ENCODE results near the gene PTMA. TPM values are rescaled to one million over a fixed set of nuclear protein-coding genes. Genes with fewer than 3 reads are reported as not detected.

The PTMA gene
- total RNA-seq, 6 experiments from 2014 or later = 467 to 853 (median 787) TPM

DNA sequence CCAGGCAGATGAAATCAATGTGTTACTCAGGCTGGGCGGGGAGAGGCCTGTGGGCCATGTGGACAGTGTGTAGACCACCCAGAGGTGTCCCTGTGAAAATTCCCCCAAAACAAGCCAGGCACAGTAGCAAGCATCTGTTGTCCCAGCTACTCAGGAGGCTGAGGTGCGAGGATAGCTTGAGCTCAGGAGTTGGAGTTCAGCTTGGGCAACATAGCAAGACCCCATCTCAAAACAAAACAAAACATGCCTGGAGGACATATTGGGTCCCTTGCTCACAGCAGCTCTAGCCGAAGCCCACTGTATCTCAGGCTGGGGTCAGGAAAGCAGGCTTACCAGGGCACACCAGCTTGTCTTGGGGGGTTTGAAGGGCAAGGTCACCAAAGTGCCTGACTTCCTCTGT, 4.3 kb upstream of the PTMA start:
- no peak overlapping the region for H3K27ac Mint-ChIP-seq
- no peak overlapping the region for H3K4me3 Mint-ChIP-seq
- H3K4me1 Mint-ChIP-seq (ENCODE audit: low read depth) = no peaks in the 10 kb centered on the region
- H3K36me3 Mint-ChIP-seq (ENCODE audit: low read depth) = peaks cover 5% of the 10 kb centered on the region; the same call in 1 of the 2 replicates
- peaks cover 6% of the 10 kb centered on the region for H3K27me3 Mint-ChIP-seq (ENCODE audit: insufficient read depth)
- TF ChIP-seq, protein P1, sequence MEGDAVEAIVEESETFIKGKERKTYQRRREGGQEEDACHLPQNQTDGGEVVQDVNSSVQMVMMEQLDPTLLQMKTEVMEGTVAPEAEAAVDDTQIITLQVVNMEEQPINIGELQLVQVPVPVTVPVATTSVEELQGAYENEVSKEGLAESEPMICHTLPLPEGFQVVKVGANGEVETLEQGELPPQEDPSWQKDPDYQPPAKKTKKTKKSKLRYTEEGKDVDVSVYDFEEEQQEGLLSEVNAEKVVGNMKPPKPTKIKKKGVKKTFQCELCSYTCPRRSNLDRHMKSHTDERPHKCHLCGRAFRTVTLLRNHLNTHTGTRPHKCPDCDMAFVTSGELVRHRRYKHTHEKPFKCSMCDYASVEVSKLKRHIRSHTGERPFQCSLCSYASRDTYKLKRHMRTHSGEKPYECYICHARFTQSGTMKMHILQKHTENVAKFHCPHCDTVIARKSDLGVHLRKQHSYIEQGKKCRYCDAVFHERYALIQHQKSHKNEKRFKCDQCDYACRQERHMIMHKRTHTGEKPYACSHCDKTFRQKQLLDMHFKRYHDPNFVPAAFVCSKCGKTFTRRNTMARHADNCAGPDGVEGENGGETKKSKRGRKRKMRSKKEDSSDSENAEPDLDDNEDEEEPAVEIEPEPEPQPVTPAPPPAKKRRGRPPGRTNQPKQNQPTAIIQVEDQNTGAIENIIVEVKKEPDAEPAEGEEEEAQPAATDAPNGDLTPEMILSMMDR (IDR thresholded peaks at IDR 0.05) = no peak
- no peaks in the 10 kb centered on the region for H3K9me3 Mint-ChIP-seq
- no peak for DNase-seq

DNA sequence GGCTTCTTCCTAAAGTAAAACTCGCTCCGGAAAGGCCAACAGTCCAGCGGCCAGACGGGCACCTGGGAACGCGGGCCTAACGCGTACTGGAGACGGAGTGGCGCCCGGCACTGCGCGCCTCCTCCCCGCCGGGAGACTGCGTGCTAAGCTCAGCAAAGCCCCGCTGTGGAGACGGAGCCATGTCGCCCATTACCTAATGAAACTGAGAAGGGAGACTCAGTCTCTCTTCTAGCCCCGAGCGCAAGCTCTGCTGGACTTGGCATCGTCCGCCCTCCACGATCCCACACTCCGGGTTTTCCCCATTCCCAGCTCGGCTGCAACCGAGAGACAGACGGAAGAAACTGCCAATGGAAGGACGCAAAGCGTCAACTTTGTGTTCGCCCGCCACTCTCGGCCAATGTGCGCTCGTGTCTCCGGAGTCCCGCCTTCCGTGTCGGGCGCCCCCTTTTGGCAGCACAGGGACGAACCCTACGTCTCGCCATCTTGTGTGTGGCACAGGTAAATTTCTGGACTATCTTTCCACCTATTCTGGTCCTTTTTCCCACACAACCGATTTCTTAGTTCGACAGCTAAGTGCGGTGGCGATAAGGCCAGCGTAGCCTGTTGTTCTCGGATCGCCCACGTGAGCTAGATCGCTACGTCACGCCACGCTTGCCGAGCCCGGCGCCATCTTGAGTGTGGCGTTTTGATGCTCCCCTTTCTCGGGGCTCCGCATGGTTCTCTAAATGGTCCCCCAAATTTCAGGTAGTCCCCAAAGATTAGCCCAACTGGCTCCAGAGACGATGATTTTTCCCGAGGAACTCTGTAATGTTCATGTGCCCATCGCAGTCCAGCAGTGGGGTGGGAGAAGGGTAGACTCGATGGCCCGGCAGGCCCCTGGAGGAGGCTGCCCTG, 1.3 kb upstream of the PTMA start:
- TF ChIP-seq, protein P1 (IDR thresholded peaks at IDR 0.05) = peak; percentile 94
- Mint-ChIP-seq H3K9me3 (no peaks in the 10 kb centered on the region), H3K4me1 (ENCODE audit: low read depth) (peaks cover 11% of the 10 kb centered on the region), H3K36me3 (ENCODE audit: low read depth) (peaks cover 17% of the 10 kb centered on the region), H3K4me3 (peak overlapping the region; percentile 90), H3K27ac (peak overlapping the region; percentile 99), H3K27me3 (ENCODE audit: insufficient read depth) (peaks cover 3% of the 10 kb centered on the region; the same call in 1 of the 2 replicates)
- peak; percentile 98 for DNase-seq

DNA sequence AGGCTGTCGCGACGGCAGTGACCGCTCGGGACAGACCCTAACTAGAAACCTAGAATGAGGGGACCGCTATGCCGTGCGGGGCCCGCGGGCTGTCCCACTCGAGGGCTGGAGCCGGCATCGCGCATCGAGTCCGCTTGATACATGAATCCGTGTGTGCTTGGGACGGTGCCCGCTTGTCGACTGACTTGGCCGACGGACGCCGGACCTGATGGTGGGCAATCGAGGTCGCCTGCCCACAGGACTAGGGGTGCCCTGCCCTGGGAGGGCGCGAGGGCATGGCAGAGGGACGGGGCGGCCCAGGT, 749 bp upstream of the PTMA start:
- peak overlapping the region; percentile 99 for H3K27ac Mint-ChIP-seq
- peaks cover 3% of the 10 kb centered on the region; the same call in 1 of the 2 replicates for H3K27me3 Mint-ChIP-seq (ENCODE audit: insufficient read depth)
- TF ChIP-seq, protein P1 (IDR thresholded peaks at IDR 0.05) = no peak
- H3K4me1 Mint-ChIP-seq (ENCODE audit: low read depth) = peaks cover 17% of the 10 kb centered on the region
- H3K9me3 Mint-ChIP-seq = no peaks in the 10 kb centered on the region
- peaks cover 23% of the 10 kb centered on the region for H3K36me3 Mint-ChIP-seq (ENCODE audit: low read depth)
- no peak for DNase-seq
- H3K4me3 Mint-ChIP-seq = peak overlapping the region; percentile 90

DNA sequence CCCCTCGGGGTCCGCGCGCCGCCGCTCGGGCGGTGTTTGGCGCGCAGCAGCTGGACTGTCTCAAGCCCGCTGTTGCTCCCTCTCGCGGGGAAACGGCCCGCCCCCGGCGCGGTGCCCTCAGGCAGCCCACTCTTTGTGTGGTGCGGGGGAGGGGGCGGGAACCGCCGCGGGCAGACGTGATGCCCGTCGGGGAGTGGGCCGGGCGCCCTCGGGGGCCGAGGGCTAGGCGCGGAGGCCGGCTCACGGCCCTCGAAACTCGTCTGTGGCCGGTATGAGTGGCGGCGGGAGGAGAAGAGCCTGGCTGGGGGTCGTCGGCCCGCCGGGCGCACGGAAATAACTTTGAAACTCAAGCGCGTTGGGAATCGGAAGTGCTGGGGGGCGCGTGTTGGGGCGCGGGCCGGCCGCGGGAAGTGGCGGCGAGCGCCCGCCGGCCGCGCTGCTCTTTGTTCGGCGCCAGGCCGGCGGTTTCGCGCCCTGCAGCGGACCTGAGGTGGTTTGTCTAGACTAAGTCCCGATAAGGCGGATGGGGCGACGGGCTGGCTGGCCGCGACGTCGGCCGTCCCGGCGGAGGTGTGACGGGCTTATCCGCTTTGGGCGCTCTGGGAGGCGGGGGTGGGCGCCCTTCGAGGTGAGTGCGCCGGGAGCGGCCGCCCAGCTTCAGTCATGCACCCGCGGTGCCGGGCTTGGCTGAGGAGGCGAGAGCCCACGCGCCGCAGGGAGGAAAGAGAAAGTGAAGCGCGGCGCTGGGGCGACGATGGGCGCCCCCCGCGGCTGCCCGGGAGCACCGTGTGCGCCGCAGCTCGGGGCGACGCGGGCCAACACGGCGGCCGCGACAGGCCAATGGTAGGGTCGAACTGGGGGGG, 679 bp downstream of the PTMA start:
- Mint-ChIP-seq H3K27me3 (ENCODE audit: insufficient read depth) (peaks cover 3% of the 10 kb centered on the region; the same call in 1 of the 2 replicates), H3K4me1 (ENCODE audit: low read depth) (peaks cover 27% of the 10 kb centered on the region), H3K4me3 (peak overlapping the region; percentile 96), H3K27ac (peak overlapping the region; percentile 64), H3K9me3 (no peaks in the 10 kb centered on the region), H3K36me3 (ENCODE audit: low read depth) (peaks cover 29% of the 10 kb centered on the region)
- TF ChIP-seq, protein P1 (IDR thresholded peaks at IDR 0.05) = peak; percentile 40; the same call in 1 of the 2 replicates
- no peak for DNase-seq

DNA sequence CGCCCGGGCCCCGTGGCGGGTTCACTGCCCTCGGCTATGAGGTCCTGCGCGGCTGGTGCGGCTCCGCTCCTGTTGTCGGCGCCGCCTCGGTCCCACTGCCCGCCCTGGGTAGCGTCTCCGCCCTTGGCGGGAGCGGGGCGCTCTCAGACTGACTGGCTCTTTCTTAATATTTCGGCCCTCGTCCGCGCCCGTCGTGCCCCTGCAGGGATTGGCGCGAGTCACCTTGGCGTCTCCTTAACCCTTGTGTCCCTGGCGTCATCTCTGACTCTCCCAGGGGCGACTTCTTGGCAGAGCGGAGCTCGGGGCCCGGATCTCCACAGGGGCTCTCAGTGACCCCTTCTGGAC, 1.3 kb downstream of the PTMA start:
- Mint-ChIP-seq H3K4me1 (ENCODE audit: low read depth) (peaks cover 30% of the 10 kb centered on the region), H3K9me3 (no peaks in the 10 kb centered on the region), H3K4me3 (peak overlapping the region; percentile 96), H3K27ac (peak overlapping the region; percentile 92), H3K27me3 (ENCODE audit: insufficient read depth) (peaks cover 3% of the 10 kb centered on the region; the same call in 1 of the 2 replicates), H3K36me3 (ENCODE audit: low read depth) (peaks cover 29% of the 10 kb centered on the region)
- TF ChIP-seq, protein P1 (IDR thresholded peaks at IDR 0.05) = no peak
- DNase-seq = no peak

Data from HFFc6 (cell line).